Adrenal gland (tissue), 5 donors: Measurements from ENCODE around the gene GRID1.

Experiments used
- CTCF ChIP-seq, 6 experiments: fragments of 450-650 bp in 4 of 6; fragments of 200-600 bp in 2 of 6; sonication (generic) in 1 of 6; IDR thresholded peaks; 1 replicate in 5 of 6; 2 replicates in 1 of 6; pipeline versions ENCODE4 v1.5.1 to v1.8.0; 2016 to 2021; ENCODE audit warnings: antibody characterized with exemption in 6 of 6, mild to moderate bottlenecking in 2 of 6, moderate library complexity in 1 of 6
- POLR2A ChIP-seq, 2 donors: fragments of 450-650 bp; IDR thresholded peaks; one replicate each; pipeline ENCODE4 v1.6.1; 2017; ENCODE audit warnings: antibody characterized with exemption in 2 of 2, mild to moderate bottlenecking in 2 of 2, moderate library complexity in 1 of 2
- donor health status: DM: no; HTN: no; CAD: no.

DNA sequence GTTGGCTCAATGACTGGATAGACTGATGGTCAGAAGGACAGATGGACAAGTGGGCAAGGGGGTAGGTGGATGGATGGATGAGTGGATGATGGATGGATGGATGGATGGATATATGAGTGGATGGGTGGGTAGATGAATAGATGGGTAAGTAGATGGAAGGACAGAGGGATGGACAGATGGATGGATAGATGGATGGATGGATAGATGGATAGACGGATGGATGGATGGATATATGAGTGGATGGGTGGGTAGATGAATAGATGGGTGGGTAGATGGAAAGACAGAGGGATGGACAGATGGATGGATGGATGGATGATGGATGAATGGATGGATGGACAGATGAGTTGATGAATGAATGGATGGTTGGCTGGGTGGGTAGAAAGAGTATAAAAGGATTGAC is 119.5 kb downstream of the GRID1 start:
- TF ChIP-seq CTCF (IDR thresholded peaks at IDR 0.05) (no peak), POLR2A (IDR thresholded peaks at IDR 0.05) (no peak)
